Activated T-cell treated with anti-CD3 and anti-CD28 coated beads for 4 hours (primary cell): ENCODE data around the gene GCK.

ENCODE experiments used
- DNase-seq: peaks from one replicate; pipeline ENCODE4 v3.0.0-alpha.2; 2020

GCK gene

GRCh38 chr7:44102846-44103565 lies 86.2 kb downstream of the GCK start:
- no peak for DNase-seq

- DNase-seq, result no peak
Observed at GRCh38 chr7:44101966-44102845, 87.0 kb downstream of the GCK start.

GRCh38 chr7:44101303-44101965 lies 87.8 kb downstream of the GCK start:
- DNase-seq, result no peak

DNA sequence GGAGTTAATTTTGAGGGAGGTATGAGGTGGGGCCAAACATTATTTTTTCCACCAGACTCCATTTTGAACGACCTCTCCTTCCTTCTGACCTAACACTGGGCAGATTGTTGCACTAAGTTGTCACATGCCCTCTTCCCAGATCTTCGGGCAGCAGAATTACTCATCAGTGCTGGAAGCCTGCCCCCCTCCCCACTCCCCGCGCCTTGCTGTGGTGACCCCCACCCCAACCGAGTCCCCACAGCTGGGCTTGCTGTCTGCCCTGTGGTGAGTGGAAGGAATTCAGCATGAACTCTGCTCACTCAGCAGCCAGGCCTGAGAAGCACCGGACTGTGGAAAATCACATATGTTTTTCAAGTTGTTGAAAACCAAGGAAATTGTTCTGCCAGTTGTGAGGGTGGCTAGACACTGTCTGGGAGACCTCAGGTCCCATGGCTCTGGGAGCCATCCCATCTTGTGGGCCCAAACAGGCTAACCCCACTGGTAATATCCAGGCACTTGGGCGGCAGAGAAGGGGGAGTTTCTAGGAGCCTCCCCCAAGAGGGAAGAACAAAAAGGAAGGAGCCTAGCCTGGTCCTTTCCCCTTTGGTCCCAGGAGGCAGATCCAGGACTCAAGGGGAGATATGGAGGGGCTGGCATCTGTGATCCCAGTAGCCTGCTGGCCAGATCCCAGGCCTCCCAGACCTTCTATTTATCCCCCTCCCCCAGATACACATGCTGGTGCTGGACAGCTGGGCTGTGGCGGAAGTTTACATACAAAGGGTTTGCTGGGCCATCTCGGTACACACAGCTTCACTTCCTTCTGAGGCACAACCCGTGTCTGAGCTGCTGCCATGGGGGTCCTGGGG lies 88.6 kb downstream of the GCK start:
- no peak for DNase-seq

- DNase-seq, result no peak
Observed at GRCh38 chr7:44099669-44100068, 89.6 kb downstream of the GCK start.

GRCh38 chr7:44098092-44099068 lies 90.9 kb downstream of the GCK start:
- DNase-seq, result no peak

DNA sequence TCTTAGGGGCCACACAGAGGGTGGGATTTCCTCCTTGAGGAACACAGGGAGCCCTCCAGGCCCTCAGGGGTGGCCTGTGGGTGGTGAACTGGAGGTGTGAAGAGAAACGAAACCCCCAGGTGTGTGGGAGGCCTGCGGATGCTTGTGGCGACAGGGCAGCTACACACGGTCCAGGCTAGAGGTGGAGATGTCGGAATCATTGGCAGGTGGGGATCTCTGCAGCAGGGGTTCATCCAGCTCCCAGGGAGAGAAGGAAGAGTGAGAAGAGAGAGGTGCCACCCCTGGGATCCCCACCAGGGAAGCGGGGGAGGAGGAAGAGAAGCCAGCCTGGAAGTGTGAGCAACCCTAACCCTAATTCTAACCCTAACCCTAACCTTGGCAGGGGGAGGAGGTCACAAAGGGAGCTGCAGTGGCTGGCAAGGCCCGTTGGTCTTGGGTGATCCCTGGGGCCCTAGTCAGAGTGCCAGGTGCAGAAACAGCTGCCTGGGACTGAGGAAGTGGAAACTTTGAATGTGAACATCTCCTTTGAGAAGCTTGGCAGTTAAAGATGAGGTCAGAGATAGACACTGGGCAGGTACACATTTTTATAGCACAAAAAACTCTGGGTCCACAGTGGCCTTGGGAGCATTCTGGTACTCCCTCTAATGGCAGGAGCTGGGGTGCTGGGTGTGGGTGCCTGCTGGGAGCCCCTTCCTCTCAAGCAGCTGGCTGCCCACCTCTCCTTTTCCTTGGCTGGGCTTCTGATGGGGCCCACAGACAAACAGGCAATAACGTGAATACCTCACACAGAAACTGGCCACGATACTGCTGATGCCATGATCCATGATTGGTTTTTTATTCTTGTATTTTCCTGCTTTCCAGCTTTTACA lies 91.9 kb downstream of the GCK start:
- DNase-seq, result no peak

- DNase-seq, result no peak
Observed at GRCh38 chr7:44096326-44096881, 92.8 kb downstream of the GCK start.

- DNase-seq, result no peak
Observed at GRCh38 chr7:44095781-44096180, 93.5 kb downstream of the GCK start.

DNA sequence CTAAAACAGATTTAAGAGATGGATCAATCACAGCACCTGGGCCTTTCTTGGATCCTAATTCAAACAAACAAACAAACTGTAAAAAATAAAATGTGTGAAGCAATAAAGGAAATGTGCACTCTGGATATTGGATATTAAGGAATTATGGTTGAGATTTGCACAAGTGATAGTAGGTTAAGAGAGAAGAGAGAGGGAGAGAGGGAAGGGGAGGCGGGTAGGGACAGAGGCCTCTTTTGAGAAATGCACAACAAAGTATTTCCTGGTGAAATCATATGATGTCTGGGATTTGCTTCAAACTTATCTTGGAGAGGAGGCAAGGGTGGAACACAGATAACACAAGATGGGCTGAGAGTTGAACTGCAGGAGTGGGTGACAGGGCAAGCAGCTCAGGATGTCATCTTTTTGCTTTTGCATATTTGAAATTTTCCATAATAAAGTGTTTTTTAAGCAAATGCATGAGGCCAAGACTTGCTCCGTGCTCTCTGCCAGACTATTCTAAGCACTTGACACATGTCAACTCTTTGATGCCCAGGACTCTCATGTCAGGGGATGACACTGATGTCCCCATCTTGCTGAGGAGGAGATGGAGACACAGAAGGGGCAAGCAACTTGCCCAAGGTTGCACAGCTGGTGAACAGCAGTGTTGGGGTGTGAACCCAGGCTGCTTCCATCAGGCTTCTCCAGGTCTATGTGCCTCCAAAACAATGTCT lies 94.2 kb downstream of the GCK start:
- DNase-seq, result no peak

DNA sequence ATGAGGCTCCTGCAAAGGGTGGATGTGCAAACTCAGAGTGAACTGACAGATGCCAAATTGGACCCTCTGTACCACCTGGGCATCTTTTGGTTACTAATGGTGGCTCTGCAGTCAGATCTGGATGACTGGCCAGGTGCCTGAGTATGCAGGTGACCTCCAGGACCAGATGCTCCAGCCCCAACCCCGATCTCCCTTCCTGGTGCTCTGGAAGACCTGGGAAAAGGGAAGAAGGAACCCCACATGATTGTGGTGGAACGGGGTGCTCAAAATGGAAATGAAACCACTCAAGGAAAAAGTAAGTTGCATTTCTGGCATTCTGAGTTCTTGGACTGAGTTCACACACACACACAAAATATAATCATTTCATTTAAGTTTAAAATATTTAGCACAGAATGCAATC lies 94.9 kb downstream of the GCK start:
- no peak for DNase-seq
